CD4-positive, alpha-beta memory T cell (primary cell): Measurements from ENCODE around the gene NPRL2. TPM values are rescaled to one million over a fixed set of nuclear protein-coding genes. Genes with fewer than 3 reads are reported as not detected.

Experiments used
- CTCF ChIA-PET: fragments of 350-600 bp; sonication (Branson Sonifier 250); formaldehyde crosslinking; loops from one replicate; lab custom pipeline; 2021; ENCODE audit warnings: inconsistent platforms; ENCODE audit not compliant: partially characterized antibody; lab: Charles Lee
- POLR2A ChIA-PET: fragments of 350-600 bp; sonication (Branson Sonifier 250); formaldehyde crosslinking; loops from one replicate; lab custom pipeline; 2021; ENCODE audit not compliant: partially characterized antibody; lab: Charles Lee
- DNase-seq, 5 donors: peaks; one replicate each; pipeline versions ENCODE4 v3.0.0 to v3.0.0-alpha.2; 2020 to 2022; ENCODE audit warnings: mixed read lengths in 1 of 5
- H3K27ac ChIP-seq: one replicate; pipeline ENCODE4 v1.7.0; 2013; ENCODE audit warnings: low read depth, low read length
- H3K27me3 ChIP-seq: 2 replicates; pipeline ENCODE4 v1.7.0; 2013; ENCODE audit warnings: mild to moderate bottlenecking, low read length, moderate library complexity; ENCODE audit not compliant: insufficient read depth
- H3K36me3 ChIP-seq: 2 replicates; pipeline ENCODE4 v1.7.0; 2013; ENCODE audit warnings: mild to moderate bottlenecking, low read length, moderate library complexity; ENCODE audit not compliant: insufficient read depth
- H3K4me1 ChIP-seq: 2 replicates; pipeline ENCODE4 v1.7.0; 2013; ENCODE audit warnings: mild to moderate bottlenecking, low read length, moderate library complexity; ENCODE audit not compliant: insufficient read depth
- H3K4me3 ChIP-seq, 2 donors: one replicate each; pipeline ENCODE4 v1.7.0; 2013; ENCODE audit warnings: low read length in 2 of 2, mild to moderate bottlenecking in 1 of 2
- H3K9me3 ChIP-seq, 2 donors: one replicate each; pipeline ENCODE4 v1.7.0; 2013; ENCODE audit warnings: low read length in 2 of 2, control low read depth in 1 of 2; ENCODE audit not compliant: control insufficient read depth in 1 of 2
- H3K27ac Mint-ChIP-seq, 7 donors: one replicate each; pipeline ENCODE4 v1.8.0; 2020 to 2021; ENCODE audit warnings: mixed read lengths in 7 of 7, mild to moderate bottlenecking in 6 of 7, inconsistent platforms in 3 of 7, moderate library complexity in 3 of 7
- H3K27me3 Mint-ChIP-seq, 2 donors: one replicate each; pipeline ENCODE4 v1.8.0; 2020 to 2021; ENCODE audit warnings: mixed read lengths in 2 of 2
- H3K36me3 Mint-ChIP-seq, 2 donors: one replicate each; pipeline ENCODE4 v1.8.0; 2020 to 2021; ENCODE audit warnings: mixed read lengths in 2 of 2, inconsistent platforms in 1 of 2, mild to moderate bottlenecking in 1 of 2
- H3K4me1 Mint-ChIP-seq, 4 donors: one replicate each; pipeline ENCODE4 v1.8.0; 2020 to 2021; ENCODE audit warnings: mixed read lengths in 4 of 4, mild to moderate bottlenecking in 1 of 4
- H3K4me3 Mint-ChIP-seq, 8 donors: one replicate each; pipeline ENCODE4 v1.8.0; 2020 to 2021; ENCODE audit warnings: mixed read lengths in 8 of 8, mild to moderate bottlenecking in 7 of 8, moderate library complexity in 6 of 8, inconsistent platforms in 3 of 8
- H3K9me3 Mint-ChIP-seq, 8 donors: one replicate each; pipeline ENCODE4 v1.8.0; 2020 to 2021; ENCODE audit warnings: mixed read lengths in 8 of 8, mild to moderate bottlenecking in 5 of 8, inconsistent platforms in 3 of 8, moderate library complexity in 1 of 8
- intact Hi-C: fragments of 100-400 bp; cut with micrococcal nuclease; formaldehyde crosslinking; loops from one replicate; pipeline ENCODE4 v1.15.1; 2023
- polyA plus RNA-seq, 2 donors: library from polyadenylated mRNA; unstranded; fragments of 300-500 nt; fragmentation: Illumina TruSeq; gene quantifications; one replicate each; pipeline ENCODE4 v1.2.3, GENCODE V29; 2021
- total RNA-seq, 2 experiments: library from RNA; stranded (reverse); gene quantifications; one replicate each; pipeline ENCODE4 v1.2.3, GENCODE V29; 2021

Gene NPRL2
- total and polyA plus RNA-seq, 4 experiments from 2014 or later, result 39.6 to 53.0 (median 45.9) TPM

DNA sequence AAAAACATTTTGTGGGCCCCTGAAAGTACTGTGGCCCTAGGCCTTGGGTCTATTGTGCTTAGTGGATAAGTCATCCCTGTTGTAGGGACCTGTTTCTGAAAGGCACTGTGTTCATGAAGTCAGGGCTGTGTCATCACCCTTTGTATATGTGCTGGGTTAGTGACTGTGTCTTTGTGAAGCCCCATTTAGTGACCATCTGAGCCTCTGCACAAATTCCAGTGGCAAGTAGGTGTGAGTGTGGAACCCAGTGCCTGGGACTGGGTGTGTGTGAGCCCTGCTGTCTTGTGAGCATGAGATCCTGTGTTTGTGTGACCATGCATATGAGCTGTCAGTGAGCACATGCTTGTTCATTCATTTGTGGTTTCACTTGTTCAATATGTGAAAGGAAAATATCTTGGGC, 46.0 kb downstream of the NPRL2 start:
- intact Hi-C loops, result no loop called here
- POLR2A ChIA-PET, result no interaction called here
- no peaks in the 10 kb centered on the region for H3K9me3 ChIP-seq
- H3K27me3 Mint-ChIP-seq, result no peaks in the 10 kb centered on the region
- H3K4me3 ChIP-seq, result no peak overlapping the region
- DNase-seq, result peak in 1 of 5 donors; percentile 8
- H3K9me3 Mint-ChIP-seq, result no peaks in the 10 kb centered on the region
- peak overlapping the region in 4 of 7 donors; percentile 7 to 57 (median 30) for H3K27ac Mint-ChIP-seq
- H3K4me3 Mint-ChIP-seq, result no peak overlapping the region
- peaks cover 12% of the 10 kb centered on the region for H3K4me1 ChIP-seq
- peaks cover 11 to 16% (median 14%) of the 10 kb centered on the region in 4 donors for H3K4me1 Mint-ChIP-seq
- H3K27me3 ChIP-seq, result no peaks in the 10 kb centered on the region
- H3K27ac ChIP-seq, result no peak overlapping the region
- CTCF ChIA-PET, result no interaction called here
- H3K36me3 ChIP-seq, result no peaks in the 10 kb centered on the region
- no peaks in the 10 kb centered on the region for H3K36me3 Mint-ChIP-seq

DNA sequence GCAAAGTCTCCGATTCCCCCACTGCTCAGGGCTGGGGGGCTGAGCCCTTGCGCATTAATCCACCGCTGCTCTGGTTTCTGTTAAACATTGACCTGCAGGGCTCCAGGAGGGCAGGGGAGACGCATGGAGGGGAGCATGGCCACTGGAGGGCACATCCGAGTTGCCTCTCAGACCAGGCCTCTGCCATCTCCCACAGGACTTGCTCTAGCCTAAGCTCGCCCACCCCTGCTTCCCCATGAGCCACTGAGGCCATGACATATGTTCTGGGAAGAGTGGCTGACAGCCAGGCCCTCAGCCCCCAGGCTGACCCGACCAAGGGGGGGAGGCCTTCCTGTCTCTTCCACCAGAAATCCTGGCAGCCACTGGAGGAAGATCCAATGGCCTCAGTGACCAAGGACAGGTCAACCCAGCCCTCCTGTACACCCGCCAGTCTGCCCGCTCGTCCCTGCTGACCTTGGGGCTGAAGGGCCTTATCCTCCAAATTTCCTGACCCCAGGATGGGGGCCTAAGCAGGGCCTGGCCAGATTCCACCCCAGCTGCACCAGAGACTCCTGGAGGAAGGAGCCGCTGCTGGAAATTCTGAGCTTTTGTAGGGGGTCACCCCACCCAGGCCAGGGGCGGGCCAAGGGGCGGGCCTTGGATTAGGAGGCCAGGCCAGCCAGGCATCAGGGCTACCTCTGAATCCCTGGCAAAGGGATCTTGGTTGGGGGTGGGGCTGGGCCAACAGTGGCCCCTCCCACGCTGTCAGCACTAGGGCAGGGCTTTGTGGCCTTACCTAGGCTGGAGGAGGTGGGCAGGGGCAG, 47.4 kb downstream of the NPRL2 start, which contains the start of gene HYAL1:
HYAL1 (minus strand) TSS at position 562 of the 803 bp plus-strand sequence. CDS start 618 bp downstream, outside the sequence.
- no peaks in the 10 kb centered on the region for H3K27me3 ChIP-seq
- no peak within 1 kb of the TSS for H3K4me3 ChIP-seq
- H3K4me3 Mint-ChIP-seq, result no peak within 1 kb of the TSS
- peaks cover 12 to 29% (median 18%) of the 10 kb centered on the region in 4 donors for H3K4me1 Mint-ChIP-seq
- POLR2A ChIA-PET, result interaction anchor here (0.9 kb wide), 1 partner anchor 35 kb away, joined by 3 read pairs; no protein-coding TSS in a partner anchor
- H3K36me3 Mint-ChIP-seq, result peaks cover 0 to 7% of the 10 kb centered on the region in 2 donors
- H3K27ac Mint-ChIP-seq, result no peak within 1 kb of the TSS
- no peak within 1 kb of the TSS for H3K27ac ChIP-seq
- H3K9me3 Mint-ChIP-seq, result no peaks in the 10 kb centered on the region
- no peaks in the 10 kb centered on the region for H3K36me3 ChIP-seq
- H3K9me3 ChIP-seq, result no peaks in the 10 kb centered on the region
- CTCF ChIA-PET, result interaction anchor here (1.0 kb wide), 1 partner anchor 34 kb away, joined by 3 read pairs; no protein-coding TSS in a partner anchor
- intact Hi-C loops, result no loop called here
- DNase-seq, result peak in 1 of 5 donors; percentile 31
- peaks cover 18% of the 10 kb centered on the region for H3K4me1 ChIP-seq
- H3K27me3 Mint-ChIP-seq, result no peaks in the 10 kb centered on the region

DNA sequence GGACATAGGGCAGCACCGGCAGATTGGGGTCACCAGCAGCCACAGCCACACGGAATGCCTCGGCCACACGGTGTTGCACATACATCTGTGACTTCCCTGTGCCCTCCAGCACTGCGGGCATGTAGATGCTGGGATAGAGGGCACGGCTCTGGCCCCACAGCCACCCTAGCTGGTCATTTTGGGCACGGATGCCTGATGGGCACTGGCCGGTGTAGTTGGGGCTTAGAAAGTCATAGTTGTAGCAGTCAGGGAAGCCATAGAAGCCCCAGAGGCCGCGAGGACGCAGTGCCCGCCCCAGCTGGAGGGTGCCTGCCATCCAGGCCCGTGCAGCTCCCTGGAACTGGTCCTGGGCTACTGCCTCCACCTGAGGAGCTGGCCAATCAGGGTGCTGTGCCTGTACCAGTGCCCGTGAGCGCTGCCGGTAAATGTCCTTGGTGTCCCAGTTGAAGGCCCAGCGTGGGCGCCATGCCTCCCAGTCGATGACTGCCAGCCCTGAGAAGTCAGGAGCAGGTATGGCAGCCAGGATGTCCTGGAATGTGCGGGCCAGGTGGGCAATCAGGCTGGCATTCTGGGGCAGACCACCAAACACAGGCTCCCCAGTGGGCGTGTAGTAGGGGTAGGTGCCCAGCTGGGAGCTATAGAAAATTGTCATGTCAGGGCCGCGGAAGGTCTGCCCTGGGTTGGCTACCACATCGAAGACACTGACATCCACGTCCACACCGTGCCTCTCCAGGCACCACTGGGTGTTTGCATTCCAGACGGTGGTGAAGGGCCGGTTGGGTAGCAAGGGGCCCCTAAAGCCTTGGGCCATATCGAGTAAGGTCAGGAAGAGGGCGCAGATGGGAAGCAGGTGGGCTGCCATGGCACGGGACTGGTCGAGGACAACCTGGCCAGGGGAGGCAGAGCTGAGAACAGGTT, 48.2 kb downstream of the NPRL2 start:
- Mint-ChIP-seq H3K4me1 (peaks cover 14 to 37% (median 23%) of the 10 kb centered on the region in 4 donors), H3K4me3 (peak overlapping the region in 1 of 8 donors; percentile 7), H3K9me3 (no peaks in the 10 kb centered on the region), H3K27me3 (no peaks in the 10 kb centered on the region), H3K27ac (peak overlapping the region in 3 of 7 donors; percentile 13 to 57 (median 41)), H3K36me3 (peaks cover 0 to 7% of the 10 kb centered on the region in 2 donors)
- Histone ChIP-seq H3K36me3 (no peaks in the 10 kb centered on the region), H3K4me1 (peaks cover 25% of the 10 kb centered on the region), H3K4me3 (no peak overlapping the region), H3K27ac (no peak overlapping the region), H3K9me3 (no peaks in the 10 kb centered on the region), H3K27me3 (no peaks in the 10 kb centered on the region)
- DNase-seq, result peak in 1 of 5 donors; percentile 35
- POLR2A ChIA-PET, result interaction anchor here (0.9 to 1.0 kb wide), 3 partner anchors 13 to 36 kb away, joined by 3 to 4 read pairs (median 3); partner anchors contain the start of gene TUSC2
- intact Hi-C loops, result no loop called here
- CTCF ChIA-PET, result interaction anchor here (0.7 to 1.0 kb wide), 2 partner anchors 35 to 265 kb away, joined by 3 read pairs; partner anchors contain the start of gene C3orf18

- POLR2A ChIA-PET, result interaction anchor here (0.6 to 3.8 kb wide), 2 partner anchors 28 to 46 kb away, joined by 3 to 28 read pairs; partner anchors contain the start of gene TUSC2
- peak overlapping the region in 6 of 8 donors; percentile 35 to 97 (median 64) for H3K4me3 Mint-ChIP-seq
- H3K4me3 ChIP-seq, result no peak overlapping the region
These were observed 49.8 kb downstream of the NPRL2 start for GRCh38 chr3:50300681-50301254.

GRCh38 chr3:50299929-50300680, 50.5 kb downstream of the NPRL2 start:
- Histone ChIP-seq H3K4me3 (peak overlapping the region; percentile 57 to 64), H3K27me3 (no peaks in the 10 kb centered on the region), H3K36me3 (no peaks in the 10 kb centered on the region), H3K27ac (peak overlapping the region; percentile 90), H3K9me3 (no peaks in the 10 kb centered on the region), H3K4me1 (peaks cover 25% of the 10 kb centered on the region)
- H3K4me1 Mint-ChIP-seq, result peaks cover 15 to 47% (median 27%) of the 10 kb centered on the region in 4 donors
- CTCF ChIA-PET, result interaction anchor here (0.9 to 3.8 kb wide), 11 partner anchors 15 to 105 kb away, joined by 3 to 37 read pairs (median 5); partner anchors contain the start of genes GNAI2, HYAL2 and TUSC2
- peak overlapping the region; percentile 95 to 100 (median 97) for H3K4me3 Mint-ChIP-seq
- H3K27me3 Mint-ChIP-seq, result no peaks in the 10 kb centered on the region
- H3K36me3 Mint-ChIP-seq, result peaks cover 0 to 7% of the 10 kb centered on the region in 2 donors
- DNase-seq, result peak in 1 of 5 donors; percentile 32
- H3K9me3 Mint-ChIP-seq, result no peaks in the 10 kb centered on the region
- peak overlapping the region; percentile 95 to 100 (median 100) for H3K27ac Mint-ChIP-seq
- intact Hi-C loops, result loop anchor here (1.0 to 2.0 kb wide), 8 partner anchors 21 to 361 kb away; partner anchors contain the start of genes CYB561D2, NPRL2, TMEM115 and TUSC2
- POLR2A ChIA-PET, result interaction anchor here (0.6 to 9.2 kb wide), 15 partner anchors 10 to 269 kb away, joined by 3 to 178 read pairs (median 10); partner anchors contain the start of genes CYB561D2, GNAI2, HEMK1 and HYAL2

More at GRCh38 chr3:50300681-50301254, 49.8 kb downstream of the NPRL2 start:
- Histone ChIP-seq H3K27ac (no peak overlapping the region), H3K9me3 (no peaks in the 10 kb centered on the region), H3K36me3 (no peaks in the 10 kb centered on the region), H3K4me1 (peaks cover 25% of the 10 kb centered on the region), H3K27me3 (no peaks in the 10 kb centered on the region)
- no peaks in the 10 kb centered on the region for H3K9me3 Mint-ChIP-seq
- H3K27ac Mint-ChIP-seq, result peak overlapping the region; percentile 95 to 100 (median 100)
- DNase-seq, result no peak
- peaks cover 0 to 7% of the 10 kb centered on the region in 2 donors for H3K36me3 Mint-ChIP-seq
- H3K27me3 Mint-ChIP-seq, result no peaks in the 10 kb centered on the region
- CTCF ChIA-PET, result no interaction called here
- intact Hi-C loops, result no loop called here
- peaks cover 15 to 44% (median 27%) of the 10 kb centered on the region in 4 donors for H3K4me1 Mint-ChIP-seq

DNA sequence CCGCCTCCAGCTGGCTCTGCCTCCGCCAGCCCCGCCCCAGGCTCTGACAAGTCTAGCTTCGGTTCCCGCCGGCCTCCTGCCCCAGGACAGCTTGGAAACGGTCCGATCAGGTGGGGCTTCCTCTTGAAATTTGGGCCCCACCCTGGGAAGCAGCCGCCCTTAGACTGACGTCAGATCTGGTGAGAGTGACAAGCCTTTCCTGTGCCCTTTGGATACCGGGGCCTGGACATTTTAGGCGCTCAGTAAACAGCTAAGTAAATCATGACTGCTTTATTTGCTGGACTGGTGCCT, 51.0 kb downstream of the NPRL2 start:
- Histone ChIP-seq H3K4me1 (peaks cover 25% of the 10 kb centered on the region), H3K36me3 (no peaks in the 10 kb centered on the region), H3K4me3 (peak overlapping the region; percentile 57 to 64), H3K27me3 (no peaks in the 10 kb centered on the region), H3K27ac (peak overlapping the region; percentile 90), H3K9me3 (no peaks in the 10 kb centered on the region)
- peaks cover 12 to 47% (median 26%) of the 10 kb centered on the region in 4 donors for H3K4me1 Mint-ChIP-seq
- POLR2A ChIA-PET, result interaction anchor here (1.0 to 9.2 kb wide), 17 partner anchors 10 to 1090 kb away, joined by 3 to 178 read pairs (median 7); partner anchors contain the start of genes CYB561D2, GNAI2, HEMK1 and HYAL2
- peaks cover 0 to 7% of the 10 kb centered on the region in 2 donors for H3K36me3 Mint-ChIP-seq
- intact Hi-C loops, result loop anchor here (1.0 to 2.0 kb wide), 8 partner anchors 22 to 360 kb away; partner anchors contain the start of genes CYB561D2, NPRL2, TMEM115 and TUSC2
- no peak for DNase-seq
- CTCF ChIA-PET, result interaction anchor here (0.9 to 3.8 kb wide), 12 partner anchors 15 to 105 kb away, joined by 3 to 37 read pairs (median 5); partner anchors contain the start of genes GNAI2, HYAL2 and TUSC2
- H3K9me3 Mint-ChIP-seq, result no peaks in the 10 kb centered on the region
- peak overlapping the region; percentile 95 to 100 (median 100) for H3K27ac Mint-ChIP-seq
- H3K4me3 Mint-ChIP-seq, result peak overlapping the region; percentile 95 to 100 (median 97)
- H3K27me3 Mint-ChIP-seq, result no peaks in the 10 kb centered on the region
